ENCODE data around the gene SUCLG2.

- no peak for TF ChIP-seq POLR2A (IDR thresholded peaks at IDR 0.05; ENCODE audit: low read depth)
- TF ChIP-seq POLR2AphosphoS5 (IDR thresholded peaks at IDR 0.05), result no peak
- TF ChIP-seq CTCF (IDR thresholded peaks at IDR 0.05), result peak in 1 of 3 experiments; percentile 34
Measured at GRCh38 chr3:67384760-67385397, 269.5 kb downstream of the SUCLG2 start.
